Liver (tissue), 3 donors: Measurements from ENCODE around the gene PTPN6.

ENCODE experiments used
- ATF3 ChIP-seq: IDR thresholded peaks from 2 replicates; pipeline ENCODE4 v1.6.1; 2016; ENCODE audit warnings: antibody characterized with exemption
- CTCF ChIP-seq: fragments of 150-350 bp; IDR thresholded peaks from 2 replicates; pipeline ENCODE4 v1.5.1; 2017; ENCODE audit warnings: improper control_type of control experiment, low read depth, low read length; ENCODE audit not compliant: missing input control
- JUND ChIP-seq, 2 donors: IDR thresholded peaks; 2 replicates each; pipeline ENCODE4 v1.6.1; 2016; ENCODE audit warnings: antibody characterized with exemption in 2 of 2
- MAX ChIP-seq: IDR thresholded peaks from 2 replicates; pipeline ENCODE4 v1.6.1; 2016; ENCODE audit warnings: antibody characterized with exemption
- NR2F2 ChIP-seq: IDR thresholded peaks from 2 replicates; pipeline ENCODE4 v1.6.1; 2016; ENCODE audit warnings: antibody characterized with exemption
- RAD21 ChIP-seq, 2 donors: IDR thresholded peaks; 2 replicates each; pipeline ENCODE4 v1.6.1; 2016; ENCODE audit warnings: antibody characterized with exemption in 2 of 2, mild to moderate bottlenecking in 2 of 2
- RXRA ChIP-seq, 2 donors: IDR thresholded peaks; 2 replicates each; pipeline ENCODE4 v1.6.1; 2017 to 2018; ENCODE audit warnings: antibody characterized with exemption in 2 of 2, mild to moderate bottlenecking in 1 of 2
- TAF1 ChIP-seq: conservative IDR thresholded peaks from 2 replicates; pipeline ENCODE4 v1.6.1; 2016; ENCODE audit warnings: antibody characterized with exemption, mild to moderate bottlenecking
- YY1 ChIP-seq: IDR thresholded peaks from 2 replicates; pipeline ENCODE4 v1.6.1; 2016; ENCODE audit warnings: antibody characterized with exemption, mild to moderate bottlenecking
- donor health status: healthy.
- donor health status: healthy.

- TF ChIP-seq RXRA (IDR thresholded peaks at IDR 0.05) (no peak), CTCF (no peak), TAF1 (no peak), ATF3 (no peak), MAX (no peak), JUND (IDR thresholded peaks at IDR 0.05) (no peak), YY1 (no peak), NR2F2 (no peak), RAD21 (IDR thresholded peaks at IDR 0.05) (no peak)
Measured at GRCh38 chr12:6938353-6939190, 12.6 kb upstream of the PTPN6 start.
